ENCODE measurements around the gene ATP1A2. TPM values are rescaled to one million over a fixed set of nuclear protein-coding genes. Genes with fewer than 3 reads are reported as not detected.

The ATP1A2 gene
- total and polyA plus RNA-seq, 2 donors (not counting 1 experiment from before 2014, with no cell fraction given), result not detected

- WGBS (ENCODE audit: insufficient coverage), result 21% methylated on average over 9 of the region's 14 CpGs
- no peak within 1 kb of the TSS for H3K9ac ChIP-seq (ENCODE audit: low read length)
- no peak for DNase-seq
- no peak within 1 kb of the TSS for H2AFZ ChIP-seq (ENCODE audit: insufficient read depth, low read depth, low read length, poor library complexity, severe bottlenecking)
- Mint-ChIP-seq H3K4me3 (no peak within 1 kb of the TSS), H3K4me1 (peaks cover 12% of the 10 kb centered on the region), H3K27ac (no peak within 1 kb of the TSS), H3K27me3 (peaks cover 51% of the 10 kb centered on the region), H3K9me3 (ENCODE audit: insufficient read depth) (no peaks in the 10 kb centered on the region)
- H3K27ac ChIP-seq (ENCODE audit: low read length in 2 of 2), result no peak within 1 kb of the TSS
- intact Hi-C loops (cut with micrococcal nuclease), result no loop called here
- H3K4me2 ChIP-seq (replicated peaks; ENCODE audit: low read depth, low read length, poor library complexity, severe bottlenecking), result no peak within 1 kb of the TSS
- CTCF ChIA-PET, result interaction anchor here (0.6 to 8.9 kb wide), 9 partner anchors 8 to 334 kb away, joined by 3 to 112 read pairs (median 3); partner anchors contain the start of gene IGSF8
- no peaks in the 10 kb centered on the region for H3K36me3 ChIP-seq (replicated peaks in 1 of 2; ENCODE audit: control extremely low read depth in 1 of 2, control insufficient read depth in 1 of 2, extremely low read depth in 1 of 2, insufficient read depth in 2 of 2, low read length in 1 of 2)
- H3K79me2 ChIP-seq (ENCODE audit: control insufficient read depth, insufficient read depth, low read length), result no peaks in the 10 kb centered on the region
- no peaks in the 10 kb centered on the region for H4K20me1 ChIP-seq (ENCODE audit: control insufficient read depth, insufficient read depth, low read length, poor library complexity, severe bottlenecking)
- H3K4me3 ChIP-seq (ENCODE audit: control extremely low read depth in 1 of 5, extremely low read depth in 1 of 5, insufficient read depth in 1 of 5, low read depth in 2 of 5, low read length in 4 of 5), result no peak within 1 kb of the TSS
- POLR2A ChIA-PET, result no interaction called here
- H3K27me3 ChIP-seq (replicated peaks in 1 of 4; ENCODE audit: control extremely low read depth in 1 of 4, control insufficient read depth in 3 of 4, insufficient read depth in 4 of 4, low read length in 3 of 4), result peaks cover 0 to 51% (median 34%) of the 10 kb centered on the region in 4 experiments
- peaks cover 6 to 9% of the 10 kb centered on the region in 2 donors for H3K4me1 ChIP-seq (ENCODE audit: control insufficient read depth in 2 of 2, insufficient read depth in 2 of 2, low read length in 2 of 2)
- H3K9me3 ChIP-seq (ENCODE audit: control extremely low read depth in 1 of 3, control insufficient read depth in 2 of 3, insufficient read depth in 1 of 3, low read length in 2 of 3), result peaks cover 0 to 4% (median 0%) of the 10 kb centered on the region in 3 donors
- TF ChIP-seq EZH2 (IDR thresholded peaks at IDR 0.05; ENCODE audit: borderline replicate concordance, insufficient read depth, low read depth, low read length, poor library complexity, severe bottlenecking), result no peak
- no peak for TF ChIP-seq CTCF (IDR thresholded peaks at IDR 0.05)
- ATAC-seq (ENCODE audit: low read depth), result no peak
Measured at GRCh38 chr1:160081261-160081936, 34.2 kb upstream of the ATP1A2 start, which contains the start of gene KCNJ9. TSS of gene KCNJ9 (plus strand) at chr1:160081538. CDS start at chr1:160084031, 2,493 bp downstream.

GRCh38 chr1:160082487-160082886, 33.1 kb upstream of the ATP1A2 start:
- DNase-seq (no peak), ATAC-seq (ENCODE audit: low read depth) (no peak)
- CTCF ChIA-PET, result interaction anchor here (1.3 to 8.9 kb wide), 3 partner anchors 14 to 36 kb away, joined by 3 to 112 read pairs (median 3); no protein-coding TSS in a partner anchor
- Histone ChIP-seq H3K4me3 (ENCODE audit: control extremely low read depth in 1 of 5, extremely low read depth in 1 of 5, insufficient read depth in 1 of 5, low read depth in 2 of 5, low read length in 4 of 5) (no peak overlapping the region), H3K4me1 (ENCODE audit: control insufficient read depth in 2 of 2, insufficient read depth in 2 of 2, low read length in 2 of 2) (peaks cover 6 to 9% of the 10 kb centered on the region in 2 donors), H3K27me3 (replicated peaks in 1 of 4; ENCODE audit: control extremely low read depth in 1 of 4, control insufficient read depth in 3 of 4, insufficient read depth in 4 of 4, low read length in 3 of 4) (peaks cover 0 to 46% (median 34%) of the 10 kb centered on the region in 4 experiments), H2AFZ (ENCODE audit: insufficient read depth, low read depth, low read length, poor library complexity, severe bottlenecking) (no peak overlapping the region), H3K4me2 (replicated peaks; ENCODE audit: low read depth, low read length, poor library complexity, severe bottlenecking) (no peak overlapping the region), H3K79me2 (ENCODE audit: control insufficient read depth, insufficient read depth, low read length) (no peaks in the 10 kb centered on the region), H3K36me3 (replicated peaks in 1 of 2; ENCODE audit: control extremely low read depth in 1 of 2, control insufficient read depth in 1 of 2, extremely low read depth in 1 of 2, insufficient read depth in 2 of 2, low read length in 1 of 2) (peaks cover 0 to 4% of the 10 kb centered on the region in 2 experiments), H4K20me1 (ENCODE audit: control insufficient read depth, insufficient read depth, low read length, poor library complexity, severe bottlenecking) (no peaks in the 10 kb centered on the region), H3K9ac (ENCODE audit: low read length) (no peak overlapping the region), H3K9me3 (ENCODE audit: control extremely low read depth in 1 of 3, control insufficient read depth in 2 of 3, insufficient read depth in 1 of 3, low read length in 2 of 3) (peaks cover 0 to 4% (median 0%) of the 10 kb centered on the region in 3 donors), H3K27ac (ENCODE audit: low read length in 2 of 2) (no peak overlapping the region)
- peak overlapping the region; percentile 53 for H3K4me3 Mint-ChIP-seq
- no peaks in the 10 kb centered on the region for H3K9me3 Mint-ChIP-seq (ENCODE audit: insufficient read depth)
- POLR2A ChIA-PET, result no interaction called here
- no CpG with 5 or more reads among the region's 2 CpGs for WGBS (ENCODE audit: insufficient coverage)
- H3K27me3 Mint-ChIP-seq, result peaks cover 46% of the 10 kb centered on the region
- TF ChIP-seq EZH2 (IDR thresholded peaks at IDR 0.05; ENCODE audit: borderline replicate concordance, insufficient read depth, low read depth, low read length, poor library complexity, severe bottlenecking) (no peak), CTCF (IDR thresholded peaks at IDR 0.05) (no peak)
- intact Hi-C loops (cut with micrococcal nuclease), result no loop called here
- H3K4me1 Mint-ChIP-seq, result peaks cover 12% of the 10 kb centered on the region
- H3K27ac Mint-ChIP-seq, result no peak overlapping the region
